MM.1S (cell line): Measurements from ENCODE around the gene GALE.
A peak's percentile ranks its signal among the peaks of the same experiment; 100 is the strongest.

ENCODE experiments used
- DNase-seq: peaks from one replicate; pipeline ENCODE4 v3.0.0-alpha.2; 2015
- H2AFZ ChIP-seq: fragments of 300-600 bp; sonication (generic); 2 replicates; pipeline ENCODE4 v1.6.0; 2016; ENCODE audit warnings: antibody characterized with exemption, low read length
- H3F3A ChIP-seq: fragments of 300-600 bp; sonication (generic); 2 replicates; pipeline ENCODE4 v1.6.1; 2016; ENCODE audit warnings: mild to moderate bottlenecking, antibody characterized with exemption, low read length, moderate library complexity, mixed read lengths; ENCODE audit not compliant: insufficient read depth
- H3K27ac ChIP-seq: fragments of 300-600 bp; sonication (generic); 2 replicates; pipeline ENCODE4 v1.5.1; 2016; ENCODE audit warnings: mild to moderate bottlenecking, low read length
- H3K27me3 ChIP-seq: fragments of 300-600 bp; sonication (generic); replicated peaks from 2 replicates; pipeline ENCODE4 v1.6.0; 2016; ENCODE audit warnings: low read length; ENCODE audit not compliant: insufficient read depth
- H3K36me3 ChIP-seq: fragments of 300-600 bp; sonication (generic); replicated peaks from 2 replicates; pipeline ENCODE4 v1.6.1; 2016; ENCODE audit warnings: mild to moderate bottlenecking, low read length, mixed read lengths; ENCODE audit not compliant: insufficient read depth
- H3K4me1 ChIP-seq: fragments of 300-600 bp; sonication (generic); 2 replicates; pipeline ENCODE4 v1.6.1; 2016; ENCODE audit warnings: low read length, mixed read lengths
- H3K4me2 ChIP-seq: fragments of 300-600 bp; sonication (generic); 2 replicates; pipeline ENCODE4 v1.6.0; 2016; ENCODE audit warnings: low read depth, low read length
- H3K4me3 ChIP-seq: fragments of 300-600 bp; sonication (generic); 2 replicates; pipeline ENCODE4 v1.5.1; 2016; ENCODE audit warnings: low read length, mixed read lengths
- H3K79me2 ChIP-seq: fragments of 300-600 bp; sonication (generic); 2 replicates; pipeline ENCODE4 v1.6.1; 2016; ENCODE audit warnings: mixed run types, low read length, mixed read lengths
- H3K9ac ChIP-seq: fragments of 300-600 bp; sonication (generic); 2 replicates; pipeline ENCODE4 v1.6.1; 2016; ENCODE audit warnings: low read length, mixed read lengths
- H3K9me2 ChIP-seq: fragments of 300-600 bp; sonication (generic); replicated peaks from 2 replicates; pipeline ENCODE4 v1.6.1; 2016; ENCODE audit warnings: mild to moderate bottlenecking, low read length, mixed read lengths; ENCODE audit not compliant: insufficient read depth
- H3K9me3 ChIP-seq: fragments of 300-600 bp; sonication (generic); replicated peaks from 2 replicates; pipeline ENCODE4 v1.6.1; 2016; ENCODE audit warnings: mild to moderate bottlenecking, low read length, mixed read lengths; ENCODE audit not compliant: insufficient read depth
- H4K20me1 ChIP-seq: fragments of 300-600 bp; sonication (generic); 2 replicates; pipeline ENCODE4 v1.6.1; 2016; ENCODE audit warnings: mild to moderate bottlenecking, low read length, moderate library complexity, mixed read lengths; ENCODE audit not compliant: insufficient read depth
- EZH2 ChIP-seq: fragments of 300-600 bp; sonication (generic); optimal IDR thresholded peaks from 2 replicates; pipeline ENCODE3; 2017; ENCODE audit warnings: low read depth, mild to moderate bottlenecking, antibody characterized with exemption, low read length, mixed read lengths
- EZH2phosphoT487 ChIP-seq: fragments of 300-600 bp; sonication (generic); IDR thresholded peaks from 2 replicates; pipeline ENCODE4 v1.6.1; 2018; ENCODE audit warnings: antibody characterized with exemption, low read length
- TF ChIP-seq, protein P1 (sequence below): fragments of 300-600 bp; sonication (generic); IDR thresholded peaks from 2 replicates; pipeline ENCODE4 v1.5.1; 2016; ENCODE audit warnings: antibody characterized with exemption, low read length, mixed read lengths

Gene GALE

DNA sequence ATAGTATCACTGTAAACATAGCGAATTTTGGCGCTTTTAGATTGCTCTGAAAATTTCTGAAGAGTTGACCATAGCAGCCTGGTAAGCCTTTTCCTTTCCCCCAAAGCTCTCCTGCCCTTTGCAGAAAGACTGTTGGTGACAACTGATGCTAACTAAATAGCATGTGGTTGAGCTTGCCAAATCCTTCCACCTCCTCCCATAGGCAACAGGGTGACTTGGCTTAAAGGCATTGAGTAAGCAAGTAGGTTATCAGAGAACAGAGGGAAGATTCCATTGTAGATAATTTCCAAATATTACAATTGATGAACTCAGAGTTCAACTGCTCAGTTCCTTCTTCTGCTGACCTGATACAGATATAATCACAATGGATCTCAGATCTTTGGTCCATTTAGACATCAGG lies 44.6 kb upstream of the GALE start:
- no peaks in the 10 kb centered on the region for H3F3A ChIP-seq
- no peak overlapping the region for H3K4me3 ChIP-seq
- H3K9me3 ChIP-seq: no peaks in the 10 kb centered on the region
- TF ChIP-seq, protein P1, sequence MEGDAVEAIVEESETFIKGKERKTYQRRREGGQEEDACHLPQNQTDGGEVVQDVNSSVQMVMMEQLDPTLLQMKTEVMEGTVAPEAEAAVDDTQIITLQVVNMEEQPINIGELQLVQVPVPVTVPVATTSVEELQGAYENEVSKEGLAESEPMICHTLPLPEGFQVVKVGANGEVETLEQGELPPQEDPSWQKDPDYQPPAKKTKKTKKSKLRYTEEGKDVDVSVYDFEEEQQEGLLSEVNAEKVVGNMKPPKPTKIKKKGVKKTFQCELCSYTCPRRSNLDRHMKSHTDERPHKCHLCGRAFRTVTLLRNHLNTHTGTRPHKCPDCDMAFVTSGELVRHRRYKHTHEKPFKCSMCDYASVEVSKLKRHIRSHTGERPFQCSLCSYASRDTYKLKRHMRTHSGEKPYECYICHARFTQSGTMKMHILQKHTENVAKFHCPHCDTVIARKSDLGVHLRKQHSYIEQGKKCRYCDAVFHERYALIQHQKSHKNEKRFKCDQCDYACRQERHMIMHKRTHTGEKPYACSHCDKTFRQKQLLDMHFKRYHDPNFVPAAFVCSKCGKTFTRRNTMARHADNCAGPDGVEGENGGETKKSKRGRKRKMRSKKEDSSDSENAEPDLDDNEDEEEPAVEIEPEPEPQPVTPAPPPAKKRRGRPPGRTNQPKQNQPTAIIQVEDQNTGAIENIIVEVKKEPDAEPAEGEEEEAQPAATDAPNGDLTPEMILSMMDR: no peak
- TF ChIP-seq EZH2phosphoT487: no peak
- no peak for TF ChIP-seq EZH2
- no peak overlapping the region for H3K9ac ChIP-seq
- H3K27me3 ChIP-seq: no peaks in the 10 kb centered on the region
- no peaks in the 10 kb centered on the region for H4K20me1 ChIP-seq
- no peak overlapping the region for H3K27ac ChIP-seq
- peaks cover 6% of the 10 kb centered on the region for H3K36me3 ChIP-seq
- no peaks in the 10 kb centered on the region for H3K79me2 ChIP-seq
- no peak overlapping the region for H2AFZ ChIP-seq
- H3K4me2 ChIP-seq: no peak overlapping the region
- no peak for DNase-seq
- no peaks in the 10 kb centered on the region for H3K4me1 ChIP-seq
- no peaks in the 10 kb centered on the region for H3K9me2 ChIP-seq

DNA sequence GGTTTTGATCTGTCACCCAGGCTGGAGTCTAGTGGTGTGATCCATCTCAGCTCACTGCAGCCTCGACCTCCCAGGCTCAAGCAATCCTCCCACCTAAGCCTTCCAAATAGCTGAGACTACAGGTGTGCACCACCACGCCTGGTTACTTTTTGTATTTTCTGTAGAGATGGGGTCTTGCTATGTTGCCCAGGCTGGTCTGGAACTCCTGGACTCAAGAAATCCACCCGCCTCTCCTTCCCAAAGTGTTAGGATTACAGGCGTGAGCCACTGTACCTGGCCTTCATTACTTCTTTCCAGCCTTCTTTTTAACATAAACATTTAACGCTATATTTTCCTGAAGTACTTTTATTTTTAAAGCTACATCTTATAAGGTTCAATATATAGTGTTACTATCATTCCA lies 43.1 kb upstream of the GALE start:
- no peaks in the 10 kb centered on the region for H4K20me1 ChIP-seq
- no peak for DNase-seq
- H3K36me3 ChIP-seq: peaks cover 6% of the 10 kb centered on the region
- H2AFZ ChIP-seq: no peak overlapping the region
- no peak overlapping the region for H3K27ac ChIP-seq
- no peaks in the 10 kb centered on the region for H3K27me3 ChIP-seq
- no peaks in the 10 kb centered on the region for H3K79me2 ChIP-seq
- H3K9ac ChIP-seq: no peak overlapping the region
- no peaks in the 10 kb centered on the region for H3K9me2 ChIP-seq
- H3K4me1 ChIP-seq: no peaks in the 10 kb centered on the region
- H3K4me2 ChIP-seq: no peak overlapping the region
- no peak overlapping the region for H3K4me3 ChIP-seq
- TF ChIP-seq EZH2 (no peak), EZH2phosphoT487 (no peak)
- TF ChIP-seq, protein P1: no peak
- H3F3A ChIP-seq: no peaks in the 10 kb centered on the region
- no peaks in the 10 kb centered on the region for H3K9me3 ChIP-seq

DNA sequence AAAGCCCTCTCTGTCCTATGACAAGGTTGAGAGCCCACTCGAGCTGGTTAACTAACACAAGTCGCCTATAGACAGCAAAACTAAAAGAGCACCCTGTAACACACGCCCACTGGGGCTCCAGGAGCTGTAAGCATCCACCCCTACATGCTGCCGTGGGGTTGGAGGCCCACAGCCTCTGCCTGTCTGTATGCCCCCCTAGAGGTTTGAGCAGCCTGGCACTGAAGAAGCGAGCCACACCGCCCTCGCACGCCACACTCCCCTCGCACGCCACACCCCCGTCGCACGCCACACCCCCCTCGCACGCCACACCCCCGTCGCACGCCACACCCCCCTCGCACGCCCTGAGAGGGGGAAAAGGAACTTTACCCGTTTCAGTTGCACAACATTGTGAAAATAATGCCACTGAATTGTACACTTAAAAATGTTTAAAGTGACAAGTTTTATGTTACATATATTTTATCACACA lies 37.9 kb upstream of the GALE start:
- Histone ChIP-seq H4K20me1 (no peaks in the 10 kb centered on the region), H3K9me2 (no peaks in the 10 kb centered on the region), H3K36me3 (no peaks in the 10 kb centered on the region), H3K9ac (no peak overlapping the region), H3K79me2 (no peaks in the 10 kb centered on the region), H3K4me2 (peak overlapping the region; percentile 83), H3K9me3 (no peaks in the 10 kb centered on the region), H3K27me3 (peaks cover 16% of the 10 kb centered on the region), H2AFZ (peak overlapping the region; percentile 47; the same call in 1 of the 2 replicates), H3K27ac (no peak overlapping the region), H3K4me1 (no peaks in the 10 kb centered on the region), H3K4me3 (peak overlapping the region; percentile 39), H3F3A (no peaks in the 10 kb centered on the region)
- TF ChIP-seq EZH2phosphoT487: no peak
- no peak for TF ChIP-seq EZH2
- TF ChIP-seq, protein P1: no peak
- DNase-seq: peak; percentile 52
